Measurements from ENCODE around the gene ROBO2. TPM values are rescaled to one million over a fixed set of nuclear protein-coding genes. Genes with fewer than 3 reads are reported as not detected.

Gene ROBO2
- total RNA-seq, 4 donors from 2014 or later = 0.16 to 4.0 (median 1.3) TPM

DNA sequence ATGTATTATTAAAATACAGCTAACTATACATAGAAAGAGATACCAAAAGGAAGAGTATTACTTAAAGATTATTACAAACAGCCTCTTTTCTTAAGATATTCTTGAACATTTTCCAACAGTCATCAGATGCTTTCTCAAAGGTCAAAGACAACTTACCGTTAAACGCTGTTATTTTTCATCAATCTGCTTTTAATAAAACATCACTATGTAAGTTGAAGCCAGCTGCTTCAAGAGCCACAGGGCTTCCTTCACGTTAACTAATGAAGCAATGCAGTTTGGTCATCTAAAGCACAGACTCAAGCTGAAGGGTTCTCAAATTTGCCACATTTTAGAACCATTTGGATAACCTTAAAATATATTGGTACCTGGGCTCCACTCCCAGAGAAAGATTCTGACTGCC, 578.8 kb downstream of the ROBO2 start:
- TF ChIP-seq, protein P1, sequence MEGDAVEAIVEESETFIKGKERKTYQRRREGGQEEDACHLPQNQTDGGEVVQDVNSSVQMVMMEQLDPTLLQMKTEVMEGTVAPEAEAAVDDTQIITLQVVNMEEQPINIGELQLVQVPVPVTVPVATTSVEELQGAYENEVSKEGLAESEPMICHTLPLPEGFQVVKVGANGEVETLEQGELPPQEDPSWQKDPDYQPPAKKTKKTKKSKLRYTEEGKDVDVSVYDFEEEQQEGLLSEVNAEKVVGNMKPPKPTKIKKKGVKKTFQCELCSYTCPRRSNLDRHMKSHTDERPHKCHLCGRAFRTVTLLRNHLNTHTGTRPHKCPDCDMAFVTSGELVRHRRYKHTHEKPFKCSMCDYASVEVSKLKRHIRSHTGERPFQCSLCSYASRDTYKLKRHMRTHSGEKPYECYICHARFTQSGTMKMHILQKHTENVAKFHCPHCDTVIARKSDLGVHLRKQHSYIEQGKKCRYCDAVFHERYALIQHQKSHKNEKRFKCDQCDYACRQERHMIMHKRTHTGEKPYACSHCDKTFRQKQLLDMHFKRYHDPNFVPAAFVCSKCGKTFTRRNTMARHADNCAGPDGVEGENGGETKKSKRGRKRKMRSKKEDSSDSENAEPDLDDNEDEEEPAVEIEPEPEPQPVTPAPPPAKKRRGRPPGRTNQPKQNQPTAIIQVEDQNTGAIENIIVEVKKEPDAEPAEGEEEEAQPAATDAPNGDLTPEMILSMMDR (IDR thresholded peaks at IDR 0.05; ENCODE audit: low read depth) = no peak

DNA sequence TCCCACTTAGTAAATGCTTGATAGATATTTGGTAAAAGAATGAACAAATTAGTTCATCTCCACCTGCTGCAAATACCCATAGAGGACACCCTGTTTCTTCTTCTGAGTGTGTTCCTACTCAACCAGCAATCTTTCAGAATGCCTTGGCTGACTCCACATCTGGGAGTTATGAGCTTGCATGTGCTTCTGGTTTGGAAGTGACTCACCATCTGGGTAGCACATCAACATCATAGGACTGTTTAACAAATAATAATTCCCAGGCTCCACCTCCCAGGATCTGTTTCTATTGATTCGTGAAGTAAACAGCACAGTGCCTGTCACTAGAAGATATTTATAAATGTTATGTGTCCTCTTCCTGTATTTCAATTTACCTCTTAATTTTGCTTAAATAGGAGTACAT, 580.1 kb downstream of the ROBO2 start:
- TF ChIP-seq, protein P1 (IDR thresholded peaks at IDR 0.05; ENCODE audit: low read depth) = no peak

DNA sequence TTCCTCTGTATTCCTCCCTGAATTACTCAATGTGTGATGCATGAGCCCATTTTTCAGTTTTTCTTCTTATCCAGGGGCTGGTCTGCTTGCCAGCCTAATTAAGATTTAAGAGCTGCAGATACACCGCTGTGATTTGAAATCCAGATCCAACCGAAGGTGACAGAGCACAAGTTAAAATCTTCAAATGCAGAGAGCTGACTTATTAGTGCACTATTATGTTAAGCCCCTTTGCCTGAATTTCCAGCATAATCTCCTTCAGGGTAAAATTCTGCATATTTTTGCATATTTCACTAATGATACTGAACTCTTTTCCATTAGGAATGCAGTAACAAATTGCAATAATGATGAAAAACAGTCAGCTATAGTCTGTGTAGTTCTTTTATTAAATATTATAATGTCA, 583.6 kb downstream of the ROBO2 start:
- TF ChIP-seq, protein P1 (IDR thresholded peaks at IDR 0.05; ENCODE audit: low read depth) = no peak

DNA sequence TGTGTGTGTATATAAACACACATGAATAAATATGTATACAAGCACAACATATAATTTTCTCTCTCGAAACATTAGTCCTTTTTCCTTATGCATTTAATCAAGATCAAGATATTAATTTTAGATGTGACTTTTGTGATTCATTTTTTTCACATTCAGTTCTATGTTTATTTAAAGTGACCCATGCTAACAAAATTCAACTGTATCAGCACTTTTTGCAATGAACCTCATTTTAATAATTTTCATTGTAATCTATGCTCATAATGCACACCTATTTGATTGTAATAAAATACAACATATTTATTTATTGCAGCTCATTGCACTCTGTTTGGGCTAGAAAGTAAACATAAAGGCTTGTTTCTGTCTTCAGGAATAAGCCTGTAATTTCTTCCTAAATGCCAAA, 586.3 kb downstream of the ROBO2 start:
- TF ChIP-seq, protein P1 (IDR thresholded peaks at IDR 0.05; ENCODE audit: low read depth) = no peak

DNA sequence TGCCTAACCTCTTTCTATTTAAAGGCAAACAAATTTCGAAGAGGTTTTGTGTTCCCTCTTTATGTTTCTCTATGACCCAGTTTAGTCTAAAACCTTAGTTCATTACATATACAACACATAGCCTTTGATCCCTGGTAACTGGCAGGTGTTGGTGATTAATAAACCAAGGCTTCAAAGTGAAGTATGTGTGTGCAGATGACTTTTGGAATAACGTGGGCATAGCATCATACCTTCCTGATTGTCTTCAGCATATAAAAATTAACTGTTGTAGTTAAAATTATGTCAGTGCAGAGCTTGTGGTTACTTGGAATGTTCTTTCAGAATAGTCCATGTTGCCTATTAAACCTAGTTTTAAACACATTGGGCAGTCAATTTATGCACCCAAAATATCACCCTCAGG, 608.3 kb downstream of the ROBO2 start:
- TF ChIP-seq, protein P1 (IDR thresholded peaks at IDR 0.05; ENCODE audit: low read depth) = no peak

DNA sequence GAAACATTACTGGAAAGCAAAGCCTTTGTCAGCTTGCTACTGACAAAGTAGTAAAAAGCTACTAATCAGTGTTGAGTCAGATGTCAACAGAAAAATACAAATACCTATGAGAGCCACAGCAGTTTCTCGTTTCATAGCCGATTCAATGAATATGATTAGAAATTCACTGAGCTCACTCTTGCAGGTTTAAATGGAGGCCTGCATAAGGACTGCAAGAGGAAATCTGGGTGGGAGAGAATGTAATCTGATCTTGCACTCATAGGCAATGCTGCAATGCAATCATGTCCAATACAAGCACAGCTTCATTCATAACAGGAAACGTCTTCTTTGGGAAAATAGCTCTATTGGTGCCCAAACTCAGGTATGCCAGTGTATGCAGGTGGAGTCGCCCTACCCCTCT, 608.8 kb downstream of the ROBO2 start:
- TF ChIP-seq, protein P1 (IDR thresholded peaks at IDR 0.05; ENCODE audit: low read depth) = no peak

DNA sequence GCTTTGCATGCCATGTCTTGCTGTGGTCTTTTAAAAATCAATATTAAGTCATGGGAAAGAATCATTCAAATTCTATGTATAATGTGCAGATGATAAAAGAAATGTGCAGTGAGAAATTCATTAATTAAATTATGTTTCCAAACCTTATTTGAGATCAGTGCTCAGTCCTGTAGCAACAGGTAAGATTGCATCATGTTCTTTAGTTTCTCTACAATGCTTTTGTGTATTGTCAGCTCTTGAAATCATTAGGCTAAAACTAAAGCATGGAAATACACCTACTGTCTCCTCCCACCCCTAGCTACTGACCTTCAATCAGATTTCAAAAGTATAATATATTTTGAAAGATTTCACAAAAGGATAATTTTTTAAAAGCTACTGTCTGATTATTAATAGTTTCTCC, 612.7 kb downstream of the ROBO2 start:
- TF ChIP-seq, protein P1 (IDR thresholded peaks at IDR 0.05; ENCODE audit: low read depth) = no peak

Data from subcutaneous adipose tissue (tissue), 4 donors.